ENCODE results near the gene TENT5C.

GRCh38 chr1:117633423-117633822 is 27.6 kb downstream of the TENT5C start:
- TF ChIP-seq, protein P1, sequence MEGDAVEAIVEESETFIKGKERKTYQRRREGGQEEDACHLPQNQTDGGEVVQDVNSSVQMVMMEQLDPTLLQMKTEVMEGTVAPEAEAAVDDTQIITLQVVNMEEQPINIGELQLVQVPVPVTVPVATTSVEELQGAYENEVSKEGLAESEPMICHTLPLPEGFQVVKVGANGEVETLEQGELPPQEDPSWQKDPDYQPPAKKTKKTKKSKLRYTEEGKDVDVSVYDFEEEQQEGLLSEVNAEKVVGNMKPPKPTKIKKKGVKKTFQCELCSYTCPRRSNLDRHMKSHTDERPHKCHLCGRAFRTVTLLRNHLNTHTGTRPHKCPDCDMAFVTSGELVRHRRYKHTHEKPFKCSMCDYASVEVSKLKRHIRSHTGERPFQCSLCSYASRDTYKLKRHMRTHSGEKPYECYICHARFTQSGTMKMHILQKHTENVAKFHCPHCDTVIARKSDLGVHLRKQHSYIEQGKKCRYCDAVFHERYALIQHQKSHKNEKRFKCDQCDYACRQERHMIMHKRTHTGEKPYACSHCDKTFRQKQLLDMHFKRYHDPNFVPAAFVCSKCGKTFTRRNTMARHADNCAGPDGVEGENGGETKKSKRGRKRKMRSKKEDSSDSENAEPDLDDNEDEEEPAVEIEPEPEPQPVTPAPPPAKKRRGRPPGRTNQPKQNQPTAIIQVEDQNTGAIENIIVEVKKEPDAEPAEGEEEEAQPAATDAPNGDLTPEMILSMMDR (IDR thresholded peaks at IDR 0.05; ENCODE audit: low read depth, low read length, poor library complexity, severe bottlenecking) = no peak
- no peak for TF ChIP-seq EZH2phosphoT487 (IDR thresholded peaks at IDR 0.05; ENCODE audit: borderline replicate concordance, low read length)

Data from DOHH2 (cell line).